ENCODE measurements around the gene NMNAT2.
"Not testable (repeated sequence)": the region's sequence is repeated elsewhere in the genome, so short reads cannot be mapped to it uniquely, and the experiment has no call there.

Gene NMNAT2

GRCh38 chr1:183245357-183245756 is 172.8 kb downstream of the NMNAT2 start:
- Histone ChIP-seq H3K9ac (ENCODE audit: insufficient read length, low read depth) (no peak overlapping the region), H3K4me1 (ENCODE audit: insufficient read depth, insufficient read length) (no peaks in the 10 kb centered on the region), H3K36me3 (ENCODE audit: insufficient read depth, insufficient read length, low read length) (peaks cover 4% of the 10 kb centered on the region), H3K4me3 (ENCODE audit: insufficient read length, low read depth) (no peak overlapping the region), H3K27me3 (ENCODE audit: insufficient read depth, insufficient read length) (no peaks in the 10 kb centered on the region), H3K9me3 (ENCODE audit: insufficient read depth, low read length) (peaks cover 1% of the 10 kb centered on the region)
- no peak for TF ChIP-seq SUZ12 (IDR thresholded peaks at IDR 0.05; ENCODE audit: extremely low read depth, insufficient read depth, insufficient read length)
- no peak for DNase-seq (ENCODE audit: low read depth, low spot score)

GRCh38 chr1:183244466-183244865 is 173.7 kb downstream of the NMNAT2 start:
- Histone ChIP-seq H3K4me3 (ENCODE audit: insufficient read length, low read depth) (no peak overlapping the region), H3K27me3 (ENCODE audit: insufficient read depth, insufficient read length) (no peaks in the 10 kb centered on the region), H3K9ac (ENCODE audit: insufficient read length, low read depth) (no peak overlapping the region), H3K4me1 (ENCODE audit: insufficient read depth, insufficient read length) (no peaks in the 10 kb centered on the region), H3K9me3 (ENCODE audit: insufficient read depth, low read length) (no peaks in the 10 kb centered on the region), H3K36me3 (ENCODE audit: insufficient read depth, insufficient read length, low read length) (peaks cover 13% of the 10 kb centered on the region)
- TF ChIP-seq SUZ12 (IDR thresholded peaks at IDR 0.05; ENCODE audit: extremely low read depth, insufficient read depth, insufficient read length), result no peak
- no peak for TF ChIP-seq YY1 (IDR thresholded peaks at IDR 0.05; ENCODE audit: insufficient read depth, insufficient read length)
- no peak for TF ChIP-seq ZNF274 (IDR thresholded peaks at IDR 0.05; ENCODE audit: low read depth, low read length)
- no peak for DNase-seq (ENCODE audit: low read depth, low spot score)

- TF ChIP-seq YY1 (IDR thresholded peaks at IDR 0.05; ENCODE audit: insufficient read depth, insufficient read length) (no peak), ZNF274 (IDR thresholded peaks at IDR 0.05; ENCODE audit: low read depth, low read length) (no peak), SUZ12 (IDR thresholded peaks at IDR 0.05; ENCODE audit: extremely low read depth, insufficient read depth, insufficient read length) (no peak)
- H3K27me3 ChIP-seq (ENCODE audit: insufficient read depth, insufficient read length), result no peaks in the 10 kb centered on the region
- H3K9ac ChIP-seq (ENCODE audit: insufficient read length, low read depth), result no peak overlapping the region
- DNase-seq (ENCODE audit: low read depth, low spot score), result no peak
- no peak overlapping the region for H3K4me3 ChIP-seq (ENCODE audit: insufficient read length, low read depth)
- no peaks in the 10 kb centered on the region for H3K9me3 ChIP-seq (ENCODE audit: insufficient read depth, low read length)
- peaks cover 14% of the 10 kb centered on the region for H3K36me3 ChIP-seq (ENCODE audit: insufficient read depth, insufficient read length, low read length)
- H3K4me1 ChIP-seq (ENCODE audit: insufficient read depth, insufficient read length), result no peaks in the 10 kb centered on the region
These were observed 174.8 kb downstream of the NMNAT2 start for GRCh38 chr1:183243161-183244050.

- DNase-seq (ENCODE audit: low read depth, low spot score), result no peak
- Histone ChIP-seq H3K27me3 (ENCODE audit: insufficient read depth, insufficient read length) (no peaks in the 10 kb centered on the region), H3K9ac (ENCODE audit: insufficient read length, low read depth) (no peak overlapping the region), H3K4me3 (ENCODE audit: insufficient read length, low read depth) (no peak overlapping the region), H3K9me3 (ENCODE audit: insufficient read depth, low read length) (no peaks in the 10 kb centered on the region), H3K4me1 (ENCODE audit: insufficient read depth, insufficient read length) (no peaks in the 10 kb centered on the region), H3K36me3 (ENCODE audit: insufficient read depth, insufficient read length, low read length) (peaks cover 14% of the 10 kb centered on the region)
- TF ChIP-seq ZNF274 (IDR thresholded peaks at IDR 0.05; ENCODE audit: low read depth, low read length) (no peak), SUZ12 (IDR thresholded peaks at IDR 0.05; ENCODE audit: extremely low read depth, insufficient read depth, insufficient read length) (no peak), YY1 (IDR thresholded peaks at IDR 0.05; ENCODE audit: insufficient read depth, insufficient read length) (no peak)
These were observed 175.6 kb downstream of the NMNAT2 start for GRCh38 chr1:183242556-183242955.

GRCh38 chr1:183241471-183241870 is 176.7 kb downstream of the NMNAT2 start:
- Histone ChIP-seq H3K4me3 (ENCODE audit: insufficient read length, low read depth) (no peak overlapping the region), H3K9me3 (ENCODE audit: insufficient read depth, low read length) (no peaks in the 10 kb centered on the region), H3K27me3 (ENCODE audit: insufficient read depth, insufficient read length) (no peaks in the 10 kb centered on the region), H3K4me1 (ENCODE audit: insufficient read depth, insufficient read length) (no peaks in the 10 kb centered on the region), H3K36me3 (ENCODE audit: insufficient read depth, insufficient read length, low read length) (peaks cover 14% of the 10 kb centered on the region), H3K9ac (ENCODE audit: insufficient read length, low read depth) (no peak overlapping the region)
- no peak for DNase-seq (ENCODE audit: low read depth, low spot score)
- no peak for TF ChIP-seq YY1 (IDR thresholded peaks at IDR 0.05; ENCODE audit: insufficient read depth, insufficient read length)
- no peak for TF ChIP-seq ZNF274 (IDR thresholded peaks at IDR 0.05; ENCODE audit: low read depth, low read length)
- TF ChIP-seq SUZ12 (IDR thresholded peaks at IDR 0.05; ENCODE audit: extremely low read depth, insufficient read depth, insufficient read length), result no peak

GRCh38 chr1:183240853-183241252 is 177.3 kb downstream of the NMNAT2 start:
- not testable (repeated sequence) for H3K4me3 ChIP-seq (ENCODE audit: insufficient read length, low read depth); DNase-seq (ENCODE audit: low read depth, low spot score); H3K27me3 ChIP-seq (ENCODE audit: insufficient read depth, insufficient read length); H3K9ac ChIP-seq (ENCODE audit: insufficient read length, low read depth); H3K9me3 ChIP-seq (ENCODE audit: insufficient read depth, low read length); H3K4me1 ChIP-seq (ENCODE audit: insufficient read depth, insufficient read length)
- peaks cover 14% of the 10 kb centered on the region for H3K36me3 ChIP-seq (ENCODE audit: insufficient read depth, insufficient read length, low read length)

GRCh38 chr1:183240526-183240825 is 177.7 kb downstream of the NMNAT2 start:
- no peaks in the 10 kb centered on the region for H3K9me3 ChIP-seq (ENCODE audit: insufficient read depth, low read length)
- H3K27me3 ChIP-seq (ENCODE audit: insufficient read depth, insufficient read length), result no peaks in the 10 kb centered on the region
- H3K4me1 ChIP-seq (ENCODE audit: insufficient read depth, insufficient read length), result peaks cover 2% of the 10 kb centered on the region
- DNase-seq (ENCODE audit: low read depth, low spot score), result no peak
- H3K36me3 ChIP-seq (ENCODE audit: insufficient read depth, insufficient read length, low read length), result peaks cover 14% of the 10 kb centered on the region
- H3K4me3 ChIP-seq (ENCODE audit: insufficient read length, low read depth), result no peak overlapping the region
- TF ChIP-seq ZNF274 (IDR thresholded peaks at IDR 0.05; ENCODE audit: low read depth, low read length) (no peak), YY1 (IDR thresholded peaks at IDR 0.05; ENCODE audit: insufficient read depth, insufficient read length) (no peak), SUZ12 (IDR thresholded peaks at IDR 0.05; ENCODE audit: extremely low read depth, insufficient read depth, insufficient read length) (no peak)
- no peak overlapping the region for H3K9ac ChIP-seq (ENCODE audit: insufficient read length, low read depth)

Measured in NT2/D1 (cell line).